Adrenal gland (tissue), 5 donors: ENCODE measurements around the gene KLK2.

ENCODE experiments used
- CTCF ChIP-seq, 6 experiments: fragments of 450-650 bp in 4 of 6; fragments of 200-600 bp in 2 of 6; sonication (generic) in 1 of 6; IDR thresholded peaks; 1 replicate in 5 of 6; 2 replicates in 1 of 6; pipeline versions ENCODE4 v1.5.1 to v1.8.0; 2016 to 2021; ENCODE audit warnings: antibody characterized with exemption in 6 of 6, mild to moderate bottlenecking in 2 of 6, moderate library complexity in 1 of 6
- POLR2A ChIP-seq, 2 donors: fragments of 450-650 bp; IDR thresholded peaks; one replicate each; pipeline ENCODE4 v1.6.1; 2017; ENCODE audit warnings: antibody characterized with exemption in 2 of 2, mild to moderate bottlenecking in 2 of 2, moderate library complexity in 1 of 2
- donor health status: DM: no; HTN: no; CAD: no.

GRCh38 chr19:50916069-50916468 lies 42.8 kb downstream of the KLK2 start:
- TF ChIP-seq CTCF (IDR thresholded peaks at IDR 0.05): no peak
- TF ChIP-seq POLR2A (IDR thresholded peaks at IDR 0.05): no peak
